Measurements from ENCODE around the gene CCDC187.

The CCDC187 gene

GRCh38 chr9:136222166-136222905, 81.6 kb downstream of the CCDC187 start:
- FAIRE-seq (peak; percentile 31), DNase-seq (ENCODE audit: insufficient read length, low spot score) (no peak)
- TF ChIP-seq TAF1 (IDR thresholded peaks at IDR 0.05; ENCODE audit: low read depth, low read length) = no peak

GRCh38 chr9:136220017-136220729, 83.7 kb downstream of the CCDC187 start:
- DNase-seq (ENCODE audit: insufficient read length, low spot score) (no peak), FAIRE-seq (no peak)
- TF ChIP-seq POU2F2 (IDR thresholded peaks at IDR 0.05; ENCODE audit: low read depth, low read length) = no peak
- TF ChIP-seq PAX5 (IDR thresholded peaks at IDR 0.05; ENCODE audit: insufficient read depth, low read length, severe bottlenecking) = no peak

GRCh38 chr9:136219276-136219675, 84.6 kb downstream of the CCDC187 start:
- no peak for DNase-seq (ENCODE audit: insufficient read length, low spot score)

GRCh38 chr9:136218673-136219072, 85.2 kb downstream of the CCDC187 start:
- no peak for TF ChIP-seq TAF1 (IDR thresholded peaks at IDR 0.05; ENCODE audit: low read depth, low read length)
- no peak for TF ChIP-seq POLR2A (IDR thresholded peaks at IDR 0.05; ENCODE audit: low read depth, low read length)
- no peak for TF ChIP-seq SPI1 (IDR thresholded peaks at IDR 0.05; ENCODE audit: low read depth, low read length)
- no peak for TF ChIP-seq PAX5 (IDR thresholded peaks at IDR 0.05; ENCODE audit: insufficient read depth, low read length, severe bottlenecking)
- TF ChIP-seq POU2F2 (IDR thresholded peaks at IDR 0.05; ENCODE audit: low read depth, low read length) = no peak
- no peak for TF ChIP-seq POLR2AphosphoS5 (IDR thresholded peaks at IDR 0.05; ENCODE audit: low read depth, low read length)
- FAIRE-seq = no peak
- no peak for DNase-seq (ENCODE audit: insufficient read length, low spot score)

More at GRCh38 chr9:136219276-136219675, 84.6 kb downstream of the CCDC187 start:
- FAIRE-seq = no peak
- no peak for TF ChIP-seq TAF1 (IDR thresholded peaks at IDR 0.05; ENCODE audit: low read depth, low read length)

GRCh38 chr9:136218271-136218670, 85.6 kb downstream of the CCDC187 start:
- no peak for DNase-seq (ENCODE audit: insufficient read length, low spot score)
- no peak for TF ChIP-seq TAF1 (IDR thresholded peaks at IDR 0.05; ENCODE audit: low read depth, low read length)
- no peak for TF ChIP-seq PAX5 (IDR thresholded peaks at IDR 0.05; ENCODE audit: insufficient read depth, low read length, severe bottlenecking)
- no peak for TF ChIP-seq SPI1 (IDR thresholded peaks at IDR 0.05; ENCODE audit: low read depth, low read length)
- no peak for TF ChIP-seq POLR2A (IDR thresholded peaks at IDR 0.05; ENCODE audit: low read depth, low read length)
- TF ChIP-seq POU2F2 (IDR thresholded peaks at IDR 0.05; ENCODE audit: low read depth, low read length) = no peak
- TF ChIP-seq POLR2AphosphoS5 (IDR thresholded peaks at IDR 0.05; ENCODE audit: low read depth, low read length) = no peak
- FAIRE-seq = no peak

GRCh38 chr9:136216541-136217244, 87.2 kb downstream of the CCDC187 start:
- DNase-seq (ENCODE audit: insufficient read length, low spot score) (no peak), FAIRE-seq (no peak)
- TF ChIP-seq POLR2AphosphoS5 (IDR thresholded peaks at IDR 0.05; ENCODE audit: low read depth, low read length) = no peak
- no peak for TF ChIP-seq TAF1 (IDR thresholded peaks at IDR 0.05; ENCODE audit: low read depth, low read length)
- TF ChIP-seq POU2F2 (IDR thresholded peaks at IDR 0.05; ENCODE audit: low read depth, low read length) = no peak
- TF ChIP-seq PAX5 (IDR thresholded peaks at IDR 0.05; ENCODE audit: insufficient read depth, low read length, severe bottlenecking) = no peak
- TF ChIP-seq SPI1 (IDR thresholded peaks at IDR 0.05; ENCODE audit: low read depth, low read length) = no peak
- no peak for TF ChIP-seq POLR2A (IDR thresholded peaks at IDR 0.05; ENCODE audit: low read depth, low read length)

- no peak for FAIRE-seq
- DNase-seq (ENCODE audit: insufficient read length, low spot score) = no peak
- TF ChIP-seq POLR2AphosphoS5 (IDR thresholded peaks at IDR 0.05; ENCODE audit: low read depth, low read length) = no peak
- no peak for TF ChIP-seq PAX5 (IDR thresholded peaks at IDR 0.05; ENCODE audit: insufficient read depth, low read length, severe bottlenecking)
- TF ChIP-seq TAF1 (IDR thresholded peaks at IDR 0.05; ENCODE audit: low read depth, low read length) = no peak
- TF ChIP-seq POU2F2 (IDR thresholded peaks at IDR 0.05; ENCODE audit: low read depth, low read length) = no peak
- no peak for TF ChIP-seq SPI1 (IDR thresholded peaks at IDR 0.05; ENCODE audit: low read depth, low read length)
- TF ChIP-seq POLR2A (IDR thresholded peaks at IDR 0.05; ENCODE audit: low read depth, low read length) = no peak
Measured at GRCh38 chr9:136213733-136214132, 90.2 kb downstream of the CCDC187 start.

- no peak for TF ChIP-seq POLR2A (IDR thresholded peaks at IDR 0.05; ENCODE audit: low read depth, low read length)
- TF ChIP-seq PAX5 (IDR thresholded peaks at IDR 0.05; ENCODE audit: insufficient read depth, low read length, severe bottlenecking) = no peak
- no peak for TF ChIP-seq POU2F2 (IDR thresholded peaks at IDR 0.05; ENCODE audit: low read depth, low read length)
- TF ChIP-seq SPI1 (IDR thresholded peaks at IDR 0.05; ENCODE audit: low read depth, low read length) = no peak
- TF ChIP-seq TAF1 (IDR thresholded peaks at IDR 0.05; ENCODE audit: low read depth, low read length) = no peak
- TF ChIP-seq POLR2AphosphoS5 (IDR thresholded peaks at IDR 0.05; ENCODE audit: low read depth, low read length) = no peak
- FAIRE-seq = no peak
- no peak for DNase-seq (ENCODE audit: insufficient read length, low spot score)
Measured at GRCh38 chr9:136212345-136212950, 91.4 kb downstream of the CCDC187 start.

GRCh38 chr9:136211441-136212344, 92.2 kb downstream of the CCDC187 start:
- DNase-seq (ENCODE audit: insufficient read length, low spot score) (no peak), FAIRE-seq (no peak)
- TF ChIP-seq SPI1 (IDR thresholded peaks at IDR 0.05; ENCODE audit: low read depth, low read length) (no peak), PAX5 (IDR thresholded peaks at IDR 0.05; ENCODE audit: insufficient read depth, low read length, severe bottlenecking) (no peak)

All from GM12891 (cell line).